HT1080 (cell line): ENCODE data around the gene GPC6. TPM values are rescaled to one million over a fixed set of nuclear protein-coding genes. Genes with fewer than 3 reads are reported as not detected.

Experiments
- DNase-seq: peaks from one replicate; pipeline ENCODE4 v3.0.0-alpha.2; 2015; ENCODE audit warnings: low read depth
- total RNA-seq: library from RNA; depleted of rRNA; stranded (reverse); fragments of >200 nt; shearing (Covaris generic); gene quantifications from 2 replicates; pipeline ENCODE4 v1.2.3, GENCODE V29; 2014

GPC6 gene
- total RNA-seq, 1 experiment from 2014 or later, result 9.0 TPM

GRCh38 chr13:94093652-94094315, 867.2 kb downstream of the GPC6 start:
- DNase-seq, result no peak

DNA sequence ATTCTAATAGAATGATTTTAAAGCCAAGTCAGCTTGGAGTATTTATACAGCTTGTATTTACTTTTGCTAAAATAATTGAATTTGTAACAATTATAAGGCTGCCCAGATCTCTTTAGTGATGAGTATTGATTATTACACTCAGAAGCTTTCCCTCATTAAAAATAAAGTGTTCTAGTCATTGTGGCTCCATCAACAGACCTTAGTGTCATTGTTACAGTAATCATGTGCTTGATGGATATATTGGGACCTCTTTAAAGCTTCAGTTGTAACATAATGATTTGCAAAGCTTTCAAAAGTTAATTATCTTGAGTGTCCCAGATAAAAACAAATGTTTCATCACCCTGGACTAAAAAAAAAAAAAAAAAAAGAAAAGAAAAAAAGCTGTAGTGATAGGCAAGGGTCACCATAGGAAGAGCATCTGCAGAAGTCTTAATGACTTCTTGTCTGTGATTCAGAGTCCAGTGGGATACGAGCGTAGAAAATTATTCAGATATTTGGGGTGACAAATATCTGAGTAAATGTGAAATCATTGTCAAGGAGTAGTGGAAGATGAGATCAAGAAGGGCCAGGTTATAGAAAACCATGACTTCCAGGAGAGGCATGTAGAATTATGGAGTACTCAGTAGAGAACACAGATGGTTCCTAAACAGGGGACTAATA, 883.2 kb downstream of the GPC6 start:
- DNase-seq, result no peak

DNA sequence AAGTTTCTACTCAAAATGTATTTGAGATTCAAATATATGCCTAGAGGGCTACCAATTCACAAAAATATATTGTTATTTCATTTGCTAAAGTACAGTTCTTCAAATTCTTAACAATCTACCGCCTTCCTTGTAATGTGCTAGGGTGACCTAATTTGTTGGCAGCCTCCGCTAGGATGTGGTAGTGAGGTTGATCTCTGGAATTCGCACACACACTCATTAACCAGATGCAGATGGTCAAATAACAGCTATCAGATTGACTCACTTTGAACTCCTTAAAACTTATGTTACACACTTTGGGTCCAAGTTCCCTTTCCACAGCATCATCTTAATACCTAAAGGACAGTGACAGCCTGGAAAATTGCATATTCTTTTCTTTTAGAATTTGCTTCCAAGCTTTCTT, 885.6 kb downstream of the GPC6 start:
- DNase-seq, result peak; percentile 82

- no peak for DNase-seq
These were observed 886.1 kb downstream of the GPC6 start for GRCh38 chr13:94112731-94113130.

GRCh38 chr13:94113245-94113644, 886.6 kb downstream of the GPC6 start:
- no peak for DNase-seq

- no peak for DNase-seq
These were observed 887.6 kb downstream of the GPC6 start for GRCh38 chr13:94114166-94114565.

DNA sequence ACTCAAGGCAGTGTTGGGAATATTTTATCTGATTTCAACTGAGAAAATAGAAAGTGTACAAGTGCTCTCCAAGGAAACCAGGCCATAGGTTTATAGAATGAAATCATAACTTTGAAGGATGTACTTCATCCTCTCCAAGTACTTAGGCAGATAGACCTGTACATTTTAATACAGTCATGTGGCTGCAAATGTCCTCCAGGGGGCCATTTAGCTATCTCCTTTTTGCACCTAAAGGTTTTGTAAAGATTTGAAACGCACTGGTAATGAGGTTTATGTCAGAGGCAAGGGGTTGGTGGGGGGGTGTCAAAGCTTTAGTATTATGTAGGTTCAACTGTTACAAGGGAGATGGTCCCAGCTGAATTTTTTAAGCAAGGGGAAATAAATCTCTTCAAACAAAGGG, 888.4 kb downstream of the GPC6 start:
- no peak for DNase-seq

GRCh38 chr13:94119360-94119936, 892.8 kb downstream of the GPC6 start:
- no peak for DNase-seq

GRCh38 chr13:94120878-94121277, 894.3 kb downstream of the GPC6 start:
- DNase-seq, result no peak

- DNase-seq, result peak; percentile 47
These were observed 895.1 kb downstream of the GPC6 start for GRCh38 chr13:94121686-94122085.

DNA sequence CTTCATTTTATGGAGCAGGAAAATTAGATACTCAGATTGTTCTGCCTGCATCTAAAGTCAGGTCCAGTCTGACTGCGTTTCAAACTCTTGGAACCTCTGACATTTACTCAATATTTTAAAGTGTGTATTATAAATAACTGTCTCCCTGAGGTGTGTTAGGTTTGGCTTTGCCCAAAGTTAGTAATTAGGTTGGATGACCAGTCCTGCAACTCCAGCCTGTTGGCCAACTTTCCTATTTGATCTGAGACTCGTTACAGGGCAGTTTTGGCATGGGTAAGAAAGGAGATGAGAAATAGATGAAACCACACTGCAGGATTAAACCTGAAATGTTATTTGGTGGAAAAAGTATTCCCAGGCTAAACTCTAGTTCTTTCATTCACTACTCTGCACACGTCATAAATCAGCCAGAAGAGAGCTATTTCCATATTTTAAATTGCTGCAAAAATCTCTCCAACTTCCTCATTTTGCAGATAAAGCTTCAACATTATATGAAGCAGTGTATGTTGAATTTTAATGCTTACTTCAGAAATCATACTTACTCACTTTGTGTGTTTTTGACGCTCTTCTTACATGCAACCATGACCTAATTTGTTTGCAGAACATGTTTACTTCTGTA, 895.8 kb downstream of the GPC6 start:
- DNase-seq, result no peak

GRCh38 chr13:94123557-94123956, 897.0 kb downstream of the GPC6 start:
- no peak for DNase-seq

DNA sequence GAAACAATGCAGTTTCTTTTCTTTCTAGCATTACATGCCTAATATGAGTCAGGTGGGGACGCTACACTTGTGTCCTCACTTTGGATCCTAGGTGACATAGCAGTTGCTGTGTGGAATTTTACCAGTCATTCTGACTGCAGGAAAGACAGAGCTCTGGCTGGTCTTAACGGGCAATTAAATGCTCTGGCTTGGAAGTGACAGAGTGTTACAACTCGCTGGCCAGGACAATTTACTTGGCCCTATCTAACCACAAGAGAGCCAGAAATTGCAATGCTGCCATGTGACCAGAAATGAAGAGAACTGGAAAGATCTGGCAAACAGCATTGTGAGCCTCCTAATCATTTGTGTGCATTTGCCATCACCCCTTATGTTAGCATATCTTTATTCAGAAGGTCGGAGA, 901.8 kb downstream of the GPC6 start:
- DNase-seq, result no peak

DNA sequence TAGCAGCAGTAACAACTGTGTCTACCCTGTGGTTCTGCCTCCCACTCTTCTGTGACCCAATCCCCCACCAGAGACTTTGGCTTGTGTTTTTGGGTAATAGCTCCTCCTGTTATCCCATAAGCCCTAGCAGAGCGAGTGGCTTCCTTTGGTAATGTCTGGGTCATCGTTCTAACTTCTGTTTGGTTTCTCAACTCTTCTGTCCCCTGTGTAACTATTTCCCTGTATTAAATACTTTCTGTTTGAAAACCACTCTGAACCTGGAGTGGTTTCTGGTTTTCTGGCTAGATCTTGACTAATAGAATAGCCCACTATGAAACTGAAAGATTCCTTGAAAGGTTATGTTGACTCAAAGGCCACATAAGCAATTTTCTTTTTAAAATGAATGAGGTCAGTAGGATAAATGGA, 902.9 kb downstream of the GPC6 start:
- no peak for DNase-seq

- no peak for DNase-seq
These were observed 912.2 kb downstream of the GPC6 start for GRCh38 chr13:94138831-94139230.

GRCh38 chr13:94139393-94139995, 912.9 kb downstream of the GPC6 start:
- DNase-seq, result no peak

- DNase-seq, result no peak
These were observed 913.4 kb downstream of the GPC6 start for GRCh38 chr13:94140027-94140426.

DNA sequence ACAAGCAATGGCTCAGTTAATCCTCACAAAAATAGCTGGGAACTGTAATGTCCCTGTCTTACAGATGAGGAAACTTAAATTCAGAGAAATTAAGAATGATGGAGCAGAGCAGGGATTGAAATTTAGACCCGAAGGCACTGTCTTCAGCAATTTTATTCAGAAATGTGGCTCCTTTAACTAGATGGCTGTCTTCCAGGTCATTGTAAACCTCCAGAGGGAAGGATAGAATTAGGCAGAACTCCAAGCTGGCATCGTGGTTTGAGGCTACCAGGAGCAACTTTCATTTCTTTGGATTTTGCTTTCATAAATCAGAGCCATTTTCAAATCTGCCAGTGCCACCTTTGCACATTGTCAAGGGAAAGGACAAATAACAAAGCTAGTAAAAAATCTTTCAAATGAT, 913.9 kb downstream of the GPC6 start:
- DNase-seq, result no peak

GRCh38 chr13:94143624-94144350, 917.2 kb downstream of the GPC6 start:
- no peak for DNase-seq

- DNase-seq, result no peak
These were observed 919.4 kb downstream of the GPC6 start for GRCh38 chr13:94145966-94146365.

- DNase-seq, result no peak
These were observed 927.0 kb downstream of the GPC6 start for GRCh38 chr13:94153586-94153985.
